Measurements from ENCODE around the gene ACTR1B.

ACTR1B gene

DNA sequence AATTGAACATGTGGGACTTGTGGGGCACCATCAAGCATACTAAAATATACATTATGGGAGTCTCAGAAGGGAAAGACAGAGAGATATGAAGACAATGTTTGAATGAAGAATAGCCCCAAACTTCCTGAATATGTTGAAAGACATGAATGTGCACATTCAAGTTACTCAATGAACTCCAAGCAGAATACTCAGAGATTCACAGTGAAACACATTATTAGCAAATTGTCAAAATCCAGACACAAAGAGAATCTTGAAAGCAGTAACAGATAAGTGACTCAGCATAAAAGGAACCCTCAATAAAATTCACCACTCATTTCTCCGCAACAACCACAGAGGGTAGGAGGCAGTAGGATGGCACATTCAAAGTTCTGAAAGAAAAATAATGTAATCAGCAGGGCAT is 14.5 kb upstream of the ACTR1B start:
- Mint-ChIP-seq H3K27me3 (ENCODE audit: low read depth, poor library complexity) (peaks cover 9% of the 10 kb centered on the region), H3K4me3 (no peak overlapping the region), H3K9me3 (peaks cover 54% of the 10 kb centered on the region), H3K27ac (no peak overlapping the region), H3K36me3 (ENCODE audit: low read depth) (peaks cover 17% of the 10 kb centered on the region), H3K4me1 (peaks cover 24% of the 10 kb centered on the region)
- DNase-seq, result no peak
- TF ChIP-seq, protein P1, sequence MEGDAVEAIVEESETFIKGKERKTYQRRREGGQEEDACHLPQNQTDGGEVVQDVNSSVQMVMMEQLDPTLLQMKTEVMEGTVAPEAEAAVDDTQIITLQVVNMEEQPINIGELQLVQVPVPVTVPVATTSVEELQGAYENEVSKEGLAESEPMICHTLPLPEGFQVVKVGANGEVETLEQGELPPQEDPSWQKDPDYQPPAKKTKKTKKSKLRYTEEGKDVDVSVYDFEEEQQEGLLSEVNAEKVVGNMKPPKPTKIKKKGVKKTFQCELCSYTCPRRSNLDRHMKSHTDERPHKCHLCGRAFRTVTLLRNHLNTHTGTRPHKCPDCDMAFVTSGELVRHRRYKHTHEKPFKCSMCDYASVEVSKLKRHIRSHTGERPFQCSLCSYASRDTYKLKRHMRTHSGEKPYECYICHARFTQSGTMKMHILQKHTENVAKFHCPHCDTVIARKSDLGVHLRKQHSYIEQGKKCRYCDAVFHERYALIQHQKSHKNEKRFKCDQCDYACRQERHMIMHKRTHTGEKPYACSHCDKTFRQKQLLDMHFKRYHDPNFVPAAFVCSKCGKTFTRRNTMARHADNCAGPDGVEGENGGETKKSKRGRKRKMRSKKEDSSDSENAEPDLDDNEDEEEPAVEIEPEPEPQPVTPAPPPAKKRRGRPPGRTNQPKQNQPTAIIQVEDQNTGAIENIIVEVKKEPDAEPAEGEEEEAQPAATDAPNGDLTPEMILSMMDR (IDR thresholded peaks at IDR 0.05), result no peak

DNA sequence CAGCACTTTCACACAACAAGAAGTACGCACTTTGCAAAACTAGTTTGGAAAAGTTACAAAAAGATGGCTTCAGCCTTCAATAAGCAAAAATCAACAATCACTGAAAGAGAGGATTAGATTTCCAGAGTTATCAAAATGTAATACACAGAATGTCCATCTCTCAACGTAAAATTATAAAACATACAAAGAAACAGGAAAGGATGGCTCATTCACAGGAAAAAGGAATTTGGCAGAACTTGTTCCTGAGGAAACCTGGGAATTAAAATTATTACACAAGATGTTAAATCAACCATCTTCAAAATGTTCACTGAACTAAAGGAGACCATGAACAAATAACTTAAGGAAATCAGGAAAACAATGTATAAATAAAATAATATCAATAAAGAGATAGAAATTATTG is 13.6 kb upstream of the ACTR1B start:
- peaks cover 9% of the 10 kb centered on the region for H3K27me3 Mint-ChIP-seq (ENCODE audit: low read depth, poor library complexity)
- no peak overlapping the region for H3K4me3 Mint-ChIP-seq
- H3K27ac Mint-ChIP-seq, result no peak overlapping the region

DNA sequence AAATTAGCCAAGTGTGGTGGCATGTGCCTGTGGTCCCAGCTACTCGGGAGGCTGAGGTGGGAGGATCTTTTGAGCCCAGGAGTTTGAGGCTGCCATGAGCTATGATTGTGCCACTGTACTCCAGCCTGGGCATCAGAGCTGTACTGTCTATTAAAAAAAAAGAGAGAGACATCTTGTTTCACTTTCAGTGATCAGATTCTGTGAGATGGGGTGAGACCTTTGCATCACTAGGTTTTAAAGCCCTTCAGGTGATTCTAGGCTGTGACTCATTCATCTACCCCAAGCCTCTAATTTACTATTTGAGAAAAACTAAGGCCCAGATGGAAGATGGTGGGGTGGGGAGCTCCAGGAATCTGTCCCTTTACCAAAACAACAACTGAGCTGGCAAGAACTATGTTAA is 12.8 kb upstream of the ACTR1B start:
- no peak overlapping the region for H3K4me3 Mint-ChIP-seq
- H3K27me3 Mint-ChIP-seq (ENCODE audit: low read depth, poor library complexity), result peaks cover 9% of the 10 kb centered on the region
- DNase-seq, result no peak
- peaks cover 38% of the 10 kb centered on the region for H3K9me3 Mint-ChIP-seq
- peaks cover 17% of the 10 kb centered on the region for H3K36me3 Mint-ChIP-seq (ENCODE audit: low read depth)
- H3K27ac Mint-ChIP-seq, result no peak overlapping the region
- H3K4me1 Mint-ChIP-seq, result peaks cover 35% of the 10 kb centered on the region
- TF ChIP-seq, protein P1 (IDR thresholded peaks at IDR 0.05), result no peak

More for the DNA sequence above, 13.6 kb upstream of the ACTR1B start:
- TF ChIP-seq, protein P1 (IDR thresholded peaks at IDR 0.05), result no peak
- Mint-ChIP-seq H3K36me3 (ENCODE audit: low read depth) (peaks cover 17% of the 10 kb centered on the region), H3K9me3 (peaks cover 47% of the 10 kb centered on the region), H3K4me1 (peaks cover 32% of the 10 kb centered on the region)
- DNase-seq, result no peak

DNA sequence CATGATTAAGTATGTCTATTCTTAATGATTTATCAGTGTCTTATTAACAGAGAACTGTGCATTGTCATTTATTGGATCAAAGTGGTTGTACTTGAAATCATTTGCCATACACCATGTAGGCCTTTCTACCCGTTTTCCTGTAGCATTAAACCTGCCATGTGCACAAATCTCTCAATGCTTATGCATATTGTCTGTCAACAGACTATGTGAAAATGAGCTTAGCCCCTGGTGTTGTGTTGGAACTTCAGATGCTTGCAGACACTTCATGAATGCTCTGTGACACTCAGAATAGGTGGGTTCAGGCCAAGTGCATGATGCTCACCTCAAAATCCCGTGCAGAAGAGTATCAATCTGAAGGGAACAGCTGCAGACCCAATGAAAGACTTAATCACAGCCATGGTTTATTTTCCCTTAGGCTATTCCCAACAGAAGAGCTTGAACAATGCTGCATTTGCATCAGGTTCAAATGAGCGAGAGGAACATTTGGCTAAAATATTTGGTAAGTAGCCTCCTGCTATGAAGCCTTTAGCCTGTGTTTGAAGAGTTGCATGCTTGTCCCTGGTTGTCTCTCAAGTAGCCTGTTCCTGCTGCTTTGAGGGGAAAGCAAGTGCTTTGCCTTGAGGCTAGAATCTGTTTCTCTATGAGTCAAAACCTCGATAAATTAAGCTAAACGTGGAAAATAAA is 11.7 kb upstream of the ACTR1B start:
- peaks cover 17% of the 10 kb centered on the region for H3K36me3 Mint-ChIP-seq (ENCODE audit: low read depth)

DNA sequence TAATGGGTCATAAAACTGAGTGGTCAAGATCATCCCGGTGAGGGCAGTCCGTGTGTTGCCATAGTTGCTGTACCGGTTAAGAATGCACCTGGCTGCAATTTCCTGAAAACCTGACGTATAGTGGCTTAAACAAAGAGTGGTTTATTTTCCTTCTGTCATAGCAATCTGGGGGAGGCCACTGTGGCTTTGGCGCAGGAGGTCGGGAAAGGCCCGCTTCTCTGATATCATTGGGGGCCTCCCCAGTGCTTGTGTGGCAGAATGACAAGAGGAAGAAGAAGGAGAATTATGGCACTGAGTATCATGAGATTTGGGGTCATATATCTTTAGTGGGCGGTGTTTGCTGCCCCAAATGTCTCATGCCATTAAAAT is 10.1 kb upstream of the ACTR1B start:
- Mint-ChIP-seq H3K4me1 (peaks cover 36% of the 10 kb centered on the region), H3K4me3 (no peak overlapping the region), H3K9me3 (peaks cover 18% of the 10 kb centered on the region), H3K36me3 (ENCODE audit: low read depth) (peaks cover 17% of the 10 kb centered on the region), H3K27ac (peak overlapping the region; percentile 60), H3K27me3 (ENCODE audit: low read depth, poor library complexity) (peaks cover 9% of the 10 kb centered on the region)
- DNase-seq, result no peak
- TF ChIP-seq, protein P1 (IDR thresholded peaks at IDR 0.05), result no peak

More for the DNA sequence above, 11.7 kb upstream of the ACTR1B start:
- TF ChIP-seq, protein P1 (IDR thresholded peaks at IDR 0.05), result no peak
- Mint-ChIP-seq H3K9me3 (peaks cover 34% of the 10 kb centered on the region), H3K4me3 (no peak overlapping the region), H3K4me1 (peaks cover 36% of the 10 kb centered on the region), H3K27ac (no peak overlapping the region), H3K27me3 (ENCODE audit: low read depth, poor library complexity) (peaks cover 9% of the 10 kb centered on the region)
- no peak for DNase-seq

Data from nephron progenitor cell (in vitro differentiated cells).